CD4-positive, alpha-beta T cell treated with Interleukin-15 for 1 hour (primary cell): Measurements from ENCODE around the gene HDAC9.

Experiments used
- DNase-seq: peaks from one replicate; pipeline ENCODE4 v3.0.0-alpha.2; 2020

HDAC9 gene

GRCh38 chr7:18494821-18495408 is 634 bp upstream of the HDAC9 start:
- no peak for DNase-seq

GRCh38 chr7:18496341-18496700 is 772 bp downstream of the HDAC9 start:
- DNase-seq: no peak

GRCh38 chr7:18497082-18497481 is 1.5 kb downstream of the HDAC9 start:
- no peak for DNase-seq

GRCh38 chr7:18497800-18498199 is 2.3 kb downstream of the HDAC9 start:
- DNase-seq: no peak

GRCh38 chr7:18498341-18498740 is 2.8 kb downstream of the HDAC9 start:
- DNase-seq: no peak

GRCh38 chr7:18499407-18500177 is 4.0 kb downstream of the HDAC9 start:
- DNase-seq: no peak

- DNase-seq: no peak
Observed at GRCh38 chr7:18503126-18503866, 7.7 kb downstream of the HDAC9 start.

GRCh38 chr7:18504965-18505364 is 9.4 kb downstream of the HDAC9 start:
- DNase-seq: no peak

- DNase-seq: no peak
Observed at GRCh38 chr7:18505870-18506460, 10.4 kb downstream of the HDAC9 start.

GRCh38 chr7:18508443-18509427 is 13.2 kb downstream of the HDAC9 start:
- no peak for DNase-seq

- DNase-seq: no peak
Observed at GRCh38 chr7:18509481-18509880, 13.9 kb downstream of the HDAC9 start.

- no peak for DNase-seq
Observed at GRCh38 chr7:18511351-18512140, 16.0 kb downstream of the HDAC9 start.

GRCh38 chr7:18513343-18513742 is 17.8 kb downstream of the HDAC9 start:
- DNase-seq: no peak

- DNase-seq: no peak
Observed at GRCh38 chr7:18515067-18515466, 19.5 kb downstream of the HDAC9 start.

- no peak for DNase-seq
Observed at GRCh38 chr7:18517646-18518045, 22.1 kb downstream of the HDAC9 start.

GRCh38 chr7:18518555-18518954 is 23.0 kb downstream of the HDAC9 start:
- no peak for DNase-seq

- DNase-seq: no peak
Observed at GRCh38 chr7:18520450-18521235, 25.1 kb downstream of the HDAC9 start.

GRCh38 chr7:18521236-18521589 is 25.7 kb downstream of the HDAC9 start:
- DNase-seq: no peak

- DNase-seq: no peak
Observed at GRCh38 chr7:18521945-18522566, 26.5 kb downstream of the HDAC9 start.

- no peak for DNase-seq
Observed at GRCh38 chr7:18524248-18524647, 28.7 kb downstream of the HDAC9 start.
